GM21786 (cell line): ENCODE results near the gene TCF4.
A peak's percentile ranks its signal among the peaks of the same experiment; 100 is the strongest.

ENCODE experiments used
- ATAC-seq: cut with Tn5 transposase; IDR thresholded peaks from one replicate; pipeline ENCODE4 v1.9.1; 2021; ENCODE audit not compliant: unreplicated experiment

TCF4 gene

GRCh38 chr18:55508651-55509050 lies 79.3 kb downstream of the TCF4 start:
- no peak for ATAC-seq

- ATAC-seq: no peak
Measured at GRCh38 chr18:55506074-55506473, 81.9 kb downstream of the TCF4 start.

- no peak for ATAC-seq
Measured at GRCh38 chr18:55504808-55505207, 83.2 kb downstream of the TCF4 start.

GRCh38 chr18:55503167-55503820 lies 84.7 kb downstream of the TCF4 start:
- ATAC-seq: no peak

- ATAC-seq: no peak
Measured at GRCh38 chr18:55501982-55502710, 85.8 kb downstream of the TCF4 start.

GRCh38 chr18:55501579-55501978 lies 86.4 kb downstream of the TCF4 start:
- no peak for ATAC-seq

- no peak for ATAC-seq
Measured at GRCh38 chr18:55500316-55501086, 87.5 kb downstream of the TCF4 start.

GRCh38 chr18:55499526-55499925 lies 88.5 kb downstream of the TCF4 start:
- no peak for ATAC-seq

- no peak for ATAC-seq
Measured at GRCh38 chr18:55497825-55498403, 90.1 kb downstream of the TCF4 start.

GRCh38 chr18:55494899-55495298 lies 93.1 kb downstream of the TCF4 start:
- ATAC-seq: no peak

GRCh38 chr18:55494441-55494840 lies 93.6 kb downstream of the TCF4 start:
- no peak for ATAC-seq

GRCh38 chr18:55491616-55492015 lies 96.4 kb downstream of the TCF4 start:
- ATAC-seq: no peak

GRCh38 chr18:55489034-55489986 lies 98.7 kb downstream of the TCF4 start:
- ATAC-seq: peak; percentile 67

- ATAC-seq: no peak
Measured at GRCh38 chr18:55488473-55488872, 99.5 kb downstream of the TCF4 start.

- no peak for ATAC-seq
Measured at GRCh38 chr18:55487997-55488396, 100.0 kb downstream of the TCF4 start.

- no peak for ATAC-seq
Measured at GRCh38 chr18:55486936-55487335, 101.1 kb downstream of the TCF4 start.

GRCh38 chr18:55485666-55486065 lies 102.3 kb downstream of the TCF4 start:
- no peak for ATAC-seq

GRCh38 chr18:55484773-55485172 lies 103.2 kb downstream of the TCF4 start:
- ATAC-seq: no peak

- ATAC-seq: no peak
Measured at GRCh38 chr18:55483266-55483871, 104.6 kb downstream of the TCF4 start.
